HCEC 1CT (cell line): ENCODE data around the gene PIP4K2A.
"Not testable (repeated sequence)": the region's sequence is repeated elsewhere in the genome, so short reads cannot be mapped to it uniquely, and the experiment has no call there.

Experiments
- DNase-seq: peaks from one replicate; pipeline ENCODE4 v3.0.0-alpha.2; 2017

Gene PIP4K2A

DNA sequence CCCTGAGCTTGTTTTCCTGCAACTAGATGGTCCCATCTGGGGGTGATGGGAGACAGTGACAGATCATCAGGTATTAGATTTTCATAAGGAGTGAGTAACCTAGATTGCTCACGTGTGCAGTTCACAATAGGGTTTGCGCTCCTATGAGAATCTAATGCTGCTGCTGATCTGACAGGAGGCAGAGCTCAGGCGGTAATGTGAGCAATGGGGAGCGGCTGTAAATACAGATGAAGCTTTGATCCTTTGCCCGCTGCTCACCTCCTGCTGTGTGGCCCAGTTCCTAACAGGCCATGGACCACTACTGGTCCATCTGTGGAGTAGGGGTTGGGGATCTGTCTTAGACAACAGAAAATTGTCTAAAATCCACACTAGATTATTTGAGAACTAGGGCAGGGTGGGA lies 22.3 kb downstream of the PIP4K2A start:
- DNase-seq = not testable (repeated sequence)

DNA sequence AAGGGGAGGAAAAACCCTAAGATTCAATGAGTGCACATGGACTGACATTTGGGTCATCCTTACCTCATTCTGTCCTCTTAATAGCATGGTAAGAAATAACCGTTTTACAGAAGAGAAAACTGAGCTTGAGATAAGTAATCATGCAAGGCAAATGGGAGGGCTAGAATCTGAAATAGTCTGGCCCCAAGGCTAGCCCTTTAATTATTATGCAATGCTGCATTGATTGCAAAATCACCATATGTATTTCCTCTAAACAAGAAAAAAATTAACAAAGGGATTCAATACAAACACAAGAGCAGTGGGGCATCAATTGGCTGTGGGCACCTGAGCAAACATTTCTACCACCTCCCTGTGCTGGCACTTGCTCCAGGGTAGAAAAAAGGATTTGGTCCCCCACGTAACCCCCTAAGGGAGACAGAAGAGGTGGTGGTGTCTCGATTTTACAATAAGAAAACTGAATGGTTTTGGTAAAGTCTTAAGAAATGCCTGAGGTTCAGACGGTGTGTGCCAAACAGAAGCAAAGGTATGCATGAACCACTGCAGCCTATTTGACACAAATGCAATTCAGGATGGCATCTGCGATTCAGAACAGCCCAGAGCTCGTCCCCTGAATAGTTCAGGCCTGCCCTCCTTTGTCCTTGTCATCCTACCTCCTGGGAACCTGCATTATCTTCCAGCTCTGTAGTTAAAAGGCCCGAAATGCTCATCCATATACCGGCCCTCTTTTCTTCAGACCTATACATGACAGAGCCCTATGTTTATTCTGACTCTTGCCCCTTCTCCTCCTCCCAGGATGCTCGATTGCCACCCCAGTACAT lies 23.6 kb downstream of the PIP4K2A start:
- peak; percentile 48 for DNase-seq

DNA sequence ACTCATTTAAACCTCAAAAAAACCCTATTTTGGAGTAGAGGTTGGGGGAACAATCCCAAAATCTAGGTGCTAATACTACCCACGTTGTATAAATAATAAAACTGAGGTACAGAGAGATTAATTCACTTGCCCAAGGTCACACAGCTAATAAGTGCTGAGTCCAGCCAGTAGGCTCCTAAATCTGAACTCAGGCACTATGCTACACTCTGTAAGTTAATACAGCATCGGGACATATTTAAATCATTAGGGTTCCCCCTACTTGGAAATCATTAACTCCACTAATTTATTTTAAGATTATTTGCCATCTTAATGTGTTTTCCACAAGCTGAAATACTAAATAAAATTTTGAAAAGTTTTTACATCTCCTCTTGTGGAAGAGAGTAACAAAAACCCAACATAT lies 24.2 kb downstream of the PIP4K2A start:
- no peak for DNase-seq

DNA sequence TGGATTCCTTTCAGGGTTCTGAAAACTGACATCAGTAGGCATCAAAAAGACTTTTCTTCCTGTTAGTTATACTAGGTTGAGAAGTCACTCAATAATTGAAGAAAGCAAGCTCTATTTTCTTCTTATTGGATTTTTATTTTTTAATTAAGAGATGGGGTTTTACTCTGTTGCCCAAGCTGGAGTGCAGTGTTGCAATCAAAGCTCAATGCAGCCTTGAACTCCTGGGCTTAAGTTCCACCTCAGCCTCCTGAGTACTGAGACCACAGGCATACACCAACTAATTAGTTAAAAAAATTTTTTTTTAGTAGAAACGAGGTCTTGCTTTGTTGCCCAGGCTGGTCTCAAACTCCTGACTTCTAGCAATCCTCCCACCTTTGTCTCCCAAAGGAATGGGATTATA lies 28.0 kb downstream of the PIP4K2A start:
- no peak for DNase-seq

DNA sequence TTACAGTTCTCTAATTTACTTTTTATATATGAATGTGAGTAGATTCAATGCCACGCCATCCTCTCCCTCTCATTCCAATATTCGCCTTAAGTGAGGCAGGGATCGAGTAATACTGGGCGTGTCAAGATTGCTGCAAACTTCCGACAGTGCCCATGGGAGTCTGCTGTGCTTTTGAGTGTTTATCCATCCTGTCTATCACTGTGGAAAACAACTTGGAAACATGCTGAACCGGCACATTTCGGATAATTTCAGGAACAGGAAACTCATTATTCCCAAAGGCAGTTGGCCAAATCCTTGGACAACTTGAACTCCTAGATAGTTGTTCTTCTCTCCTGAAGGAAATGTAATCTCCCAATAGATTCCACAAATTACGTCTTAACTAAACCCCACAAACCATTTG lies 28.5 kb downstream of the PIP4K2A start:
- DNase-seq = no peak

DNA sequence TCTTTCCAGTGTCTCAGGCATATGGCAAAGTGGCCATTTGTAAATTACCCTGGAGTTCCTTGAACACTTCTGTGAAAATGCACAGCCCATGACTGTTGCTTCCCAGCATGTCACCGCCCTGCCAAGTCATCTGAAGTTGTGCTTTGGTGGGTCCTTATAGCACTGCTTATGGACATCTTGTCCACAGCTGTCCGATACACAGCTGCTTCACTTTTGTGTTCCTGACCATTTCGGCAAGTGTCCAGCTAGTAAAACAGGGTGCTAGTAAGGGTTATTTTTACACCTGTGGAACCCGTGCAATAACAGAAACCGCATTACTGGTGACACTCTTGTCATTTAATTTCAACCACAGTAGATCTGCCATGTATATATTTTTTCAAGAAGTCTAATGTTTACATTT lies 29.7 kb downstream of the PIP4K2A start:
- DNase-seq = no peak

DNA sequence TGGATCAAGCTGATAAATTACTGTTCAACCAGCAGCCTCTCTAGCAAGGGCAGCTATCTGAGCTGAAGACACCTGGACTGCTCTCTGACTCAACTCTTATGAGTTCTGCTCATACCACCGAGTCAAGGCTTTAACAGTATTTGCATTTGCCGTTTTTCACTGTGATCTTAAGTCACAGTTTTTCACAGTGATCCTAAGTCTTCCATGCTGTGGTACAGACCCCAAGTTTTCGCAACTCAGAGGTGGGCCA lies 31.3 kb downstream of the PIP4K2A start:
- no peak for DNase-seq

DNA sequence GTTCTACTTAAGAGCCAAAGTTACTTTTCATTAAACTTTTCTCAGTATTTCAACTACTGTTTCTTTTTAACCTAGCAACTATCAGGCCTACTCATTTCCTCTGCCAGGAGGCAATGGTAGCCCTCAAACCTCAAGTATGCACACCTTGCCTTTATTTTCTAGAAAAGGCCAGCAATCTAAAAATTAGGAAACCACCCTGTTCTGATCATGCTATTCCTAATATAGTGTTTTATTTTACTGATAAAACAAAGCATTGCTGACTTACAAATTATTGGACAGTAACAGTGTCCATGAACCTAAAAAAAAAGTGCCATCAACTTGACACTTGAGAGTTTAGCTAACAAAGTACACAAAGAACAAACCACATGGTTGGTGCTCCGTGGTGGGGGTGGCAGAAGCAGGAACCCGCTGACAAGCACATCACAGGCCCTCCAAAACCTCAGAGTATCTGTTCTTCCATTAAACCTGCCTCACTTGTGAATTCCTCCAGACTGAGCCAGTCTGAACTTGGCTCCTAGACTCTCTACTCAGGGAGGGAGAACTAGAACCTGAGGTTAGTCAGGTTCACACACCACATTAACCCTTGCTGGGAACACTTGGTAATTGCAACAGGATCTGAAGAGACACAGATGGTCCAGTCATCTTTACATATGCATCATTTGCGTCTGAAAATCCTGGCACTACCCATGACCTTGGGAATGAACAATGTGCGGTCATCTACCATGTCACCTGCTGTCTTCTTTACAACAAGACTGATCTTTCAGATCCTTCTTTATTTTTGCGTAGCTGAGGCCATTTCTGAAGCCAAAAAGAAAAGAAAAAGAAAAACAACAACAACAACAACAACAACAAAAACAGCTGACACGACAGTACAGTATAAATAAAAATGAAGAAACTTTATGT lies 31.9 kb downstream of the PIP4K2A start:
- peak; percentile 41 for DNase-seq

DNA sequence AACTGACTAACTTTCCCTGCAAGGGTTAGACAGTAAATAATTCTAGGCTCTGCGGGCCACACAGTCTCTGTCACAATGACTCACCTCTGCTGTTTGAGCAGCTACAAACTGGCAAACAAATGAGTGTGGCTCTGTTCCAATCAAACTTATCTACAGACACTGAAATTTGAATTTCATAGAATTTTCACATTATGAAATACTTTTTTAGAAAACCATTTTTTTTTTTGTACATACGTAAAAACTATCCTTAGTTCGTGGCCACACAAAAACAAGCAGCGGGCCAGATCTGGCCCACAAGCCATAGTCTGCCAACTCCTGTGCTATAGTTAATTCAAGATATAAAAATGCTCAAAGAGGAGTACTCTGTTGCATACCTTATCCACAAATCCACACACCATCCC lies 32.6 kb downstream of the PIP4K2A start:
- DNase-seq = peak; percentile 84

DNA sequence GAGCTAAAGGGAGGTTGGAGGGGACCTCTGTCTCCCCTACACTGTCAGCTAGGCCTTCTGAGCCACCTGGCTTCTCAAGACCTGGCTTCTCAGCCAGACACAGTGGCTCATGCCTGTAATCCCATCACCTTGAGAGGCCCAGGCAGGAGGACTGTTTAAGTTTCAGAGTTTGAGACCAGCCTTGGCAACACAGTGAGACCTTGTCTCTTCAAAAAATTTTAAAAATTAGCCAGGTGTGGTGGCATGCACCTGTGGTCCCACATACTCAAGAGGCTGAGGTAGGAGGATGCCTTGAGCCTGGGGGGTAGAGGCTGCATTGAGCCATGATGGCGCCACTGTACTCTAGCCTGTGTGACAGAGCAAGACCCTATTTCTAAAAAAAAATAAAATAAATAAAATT lies 33.1 kb downstream of the PIP4K2A start:
- no peak for DNase-seq

DNA sequence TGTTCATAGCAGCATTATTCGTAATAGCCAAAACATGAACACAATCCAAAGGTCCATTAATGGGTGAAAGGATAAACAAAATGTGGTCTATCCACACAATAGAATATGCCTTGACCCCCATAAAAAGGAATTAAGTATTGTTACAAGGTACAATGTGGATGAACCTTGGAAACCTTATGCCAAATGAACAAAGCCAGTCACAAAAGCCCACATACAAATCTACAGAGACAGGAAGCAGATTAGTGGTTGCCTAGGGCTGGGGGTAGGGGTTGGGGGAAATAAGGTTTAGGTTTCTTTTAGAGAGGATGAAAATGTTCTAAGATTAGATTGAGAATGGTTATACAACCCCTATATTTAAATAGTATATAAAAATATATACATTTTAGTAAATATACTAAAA lies 34.8 kb downstream of the PIP4K2A start:
- DNase-seq = no peak

DNA sequence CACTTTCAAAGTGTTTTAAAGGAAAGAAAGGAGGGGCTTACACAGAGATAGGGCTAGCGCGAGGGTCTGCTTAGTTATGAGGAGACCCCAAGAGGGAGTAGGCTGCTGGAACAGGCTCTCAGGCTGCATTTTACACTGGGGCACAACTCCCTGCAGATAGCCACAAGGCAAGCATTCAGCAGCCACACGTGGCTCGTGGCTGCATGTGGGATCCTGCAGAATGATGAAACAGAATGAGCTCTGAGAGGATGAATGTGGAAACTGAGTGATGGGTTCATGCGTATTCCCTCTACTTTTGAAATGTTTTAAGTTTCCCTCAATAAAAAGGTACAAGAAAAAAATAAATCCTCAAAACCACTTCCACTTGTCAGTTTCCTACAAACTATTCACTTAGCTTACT lies 37.0 kb downstream of the PIP4K2A start:
- DNase-seq = no peak

DNA sequence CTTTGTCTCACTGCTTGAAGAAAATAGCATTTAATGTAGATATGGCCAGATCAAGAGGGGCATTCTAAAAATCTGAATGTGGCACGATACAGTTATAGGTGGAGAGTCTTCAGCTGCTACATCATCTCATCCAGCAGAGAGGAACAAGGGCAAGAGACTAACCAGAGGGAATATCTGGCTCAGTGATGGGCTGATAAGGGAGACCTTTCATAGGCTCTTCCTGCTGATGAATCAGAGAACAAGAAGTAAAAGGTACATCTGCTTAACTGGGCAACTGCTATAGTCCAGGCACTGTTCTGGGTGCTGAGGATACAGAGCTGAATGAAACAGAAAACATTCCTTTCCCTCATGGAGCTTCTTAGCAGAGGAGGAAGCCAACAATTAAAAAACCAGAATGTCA lies 37.9 kb downstream of the PIP4K2A start:
- no peak for DNase-seq

DNA sequence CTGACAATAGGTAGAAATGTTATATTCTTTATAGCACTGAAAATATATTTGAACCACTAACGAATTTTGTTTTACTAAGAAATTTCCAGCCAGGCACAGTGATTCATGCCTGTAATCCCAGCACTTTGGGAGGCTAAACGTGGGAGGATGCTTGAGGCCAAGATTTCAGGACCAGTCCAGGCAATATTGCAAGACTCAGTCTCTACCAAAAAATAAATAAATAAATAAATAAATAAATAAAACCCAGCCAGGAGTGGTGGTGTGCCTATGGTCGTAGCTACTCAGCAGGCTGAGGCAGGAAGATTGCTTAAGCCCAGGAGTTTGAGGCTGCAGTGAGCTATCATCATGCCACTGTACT lies 39.8 kb downstream of the PIP4K2A start:
- DNase-seq = peak; percentile 40

DNA sequence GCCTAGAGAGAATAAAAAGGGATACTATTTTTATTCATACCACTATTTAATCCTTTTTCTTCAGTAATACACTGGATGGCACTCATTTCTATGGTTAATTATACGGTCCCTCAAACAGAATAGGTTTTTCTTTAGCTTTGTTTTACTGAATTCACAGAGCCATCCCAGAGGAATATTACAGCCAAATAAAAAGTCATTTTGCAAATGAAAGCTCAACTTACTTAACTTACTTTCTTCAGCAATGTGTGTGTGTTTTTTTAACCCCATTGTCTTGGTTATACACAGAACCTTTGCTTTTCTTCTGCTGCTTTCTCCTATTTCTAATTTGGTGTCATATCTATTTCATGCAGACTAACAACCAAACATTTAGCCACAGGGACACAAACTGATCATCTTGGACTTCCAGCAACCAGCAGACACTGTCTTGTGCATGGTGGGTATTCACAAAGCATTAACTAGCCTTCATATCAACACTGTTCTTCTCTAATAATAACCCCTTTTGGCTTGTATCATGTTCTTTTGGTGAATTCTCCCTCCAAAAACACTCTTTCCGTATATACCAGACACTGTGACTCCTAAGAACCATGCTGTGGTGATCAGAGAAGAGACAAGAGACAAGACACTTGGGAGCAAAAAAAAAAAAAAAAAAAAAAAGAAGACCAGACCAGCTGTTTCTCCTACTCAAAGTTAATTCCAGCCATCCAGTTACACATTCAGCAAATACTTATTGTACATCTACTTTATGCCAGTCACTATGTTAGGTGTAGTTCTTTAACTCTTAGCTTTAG lies 40.4 kb downstream of the PIP4K2A start:
- DNase-seq = no peak

DNA sequence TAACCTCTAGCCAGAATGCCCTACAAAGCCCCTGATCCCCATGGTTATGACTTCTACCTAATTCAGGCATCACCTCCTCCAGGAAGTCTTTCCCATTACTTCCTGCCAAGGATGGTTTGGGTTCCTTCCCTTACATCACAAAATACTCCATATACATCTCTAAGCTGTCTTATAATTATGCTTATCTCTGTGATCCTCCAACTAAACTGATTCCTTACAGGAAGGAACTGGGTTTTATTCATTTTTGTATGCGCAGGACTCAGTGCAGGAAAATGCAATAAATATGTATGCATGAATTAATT lies 41.3 kb downstream of the PIP4K2A start:
- DNase-seq = no peak

DNA sequence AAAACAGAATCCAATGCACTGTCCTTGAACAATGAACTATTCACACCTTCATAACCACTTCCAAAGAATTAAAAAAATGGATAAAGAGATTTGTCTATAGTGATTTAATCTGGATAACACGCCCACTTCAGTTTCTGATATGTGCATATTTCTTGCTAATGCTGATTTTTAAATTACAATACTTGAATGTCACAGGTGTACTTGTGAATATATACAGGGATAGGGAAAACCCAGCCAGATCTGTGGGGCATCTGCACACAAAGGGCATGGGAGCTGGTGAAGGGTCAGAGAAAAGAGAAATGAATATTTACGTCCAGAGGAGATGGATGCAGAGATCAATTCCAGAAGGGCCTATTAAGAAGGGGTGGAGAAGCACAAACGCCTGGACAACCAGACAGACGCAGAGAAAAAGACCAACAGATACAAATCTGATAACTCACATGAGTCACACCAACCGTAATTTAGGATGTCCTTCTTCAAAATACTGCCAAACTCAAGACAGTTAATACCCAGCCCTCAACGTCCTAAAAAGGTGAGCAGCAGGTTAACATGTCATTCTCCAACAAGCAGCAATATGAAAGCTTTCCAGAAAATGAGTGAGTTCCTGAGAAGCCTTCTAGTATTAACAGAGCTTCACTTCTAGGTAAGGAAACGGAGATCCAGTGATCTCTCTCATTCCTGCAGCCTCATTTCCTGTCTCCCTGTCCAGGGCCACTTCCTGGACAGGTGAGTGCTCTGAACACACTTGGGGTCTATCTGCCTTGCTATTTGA lies 41.9 kb downstream of the PIP4K2A start:
- DNase-seq = no peak

DNA sequence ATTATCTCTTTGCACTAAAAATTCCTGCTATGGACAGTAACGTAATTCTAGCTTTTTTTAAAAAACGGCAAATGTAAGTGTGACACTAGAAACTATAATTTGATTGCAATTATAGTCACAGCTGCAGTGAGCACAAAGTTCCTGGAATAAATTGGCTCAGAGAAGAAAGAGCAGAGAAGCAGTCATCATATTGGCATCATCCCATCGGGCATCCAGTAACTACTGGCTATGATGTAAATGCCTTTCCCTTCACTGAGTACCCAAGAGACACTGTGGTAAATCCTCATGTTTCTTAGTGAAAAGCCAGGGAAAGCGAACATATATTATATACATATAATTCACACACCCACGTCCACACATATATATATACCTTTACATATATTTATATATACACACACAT lies 43.6 kb downstream of the PIP4K2A start:
- DNase-seq = no peak

DNA sequence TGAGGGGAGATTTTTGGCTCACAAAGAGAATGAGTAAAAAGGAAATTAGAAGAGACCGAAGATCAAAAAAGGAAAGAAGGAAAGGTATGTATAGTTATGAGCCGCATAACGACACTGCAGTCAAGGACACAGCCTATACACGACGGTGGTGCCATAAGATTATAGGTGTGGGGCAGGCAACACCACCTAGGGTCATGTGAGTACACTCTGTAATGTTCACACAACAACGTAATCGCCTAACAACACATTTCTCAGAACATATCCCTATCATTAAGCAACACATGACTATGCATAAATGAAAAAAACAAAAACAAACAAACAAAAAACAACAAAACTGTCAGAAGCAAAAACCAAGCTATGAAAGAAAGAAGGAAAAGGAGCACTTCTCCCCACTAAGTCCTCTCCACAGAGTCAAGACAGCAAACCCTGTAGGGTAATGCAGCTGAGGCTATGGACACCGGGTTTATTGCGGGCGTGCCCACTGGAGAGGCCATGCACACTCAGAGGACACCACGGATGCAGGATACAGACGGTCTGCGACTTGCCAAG lies 45.1 kb downstream of the PIP4K2A start:
- DNase-seq = no peak

DNA sequence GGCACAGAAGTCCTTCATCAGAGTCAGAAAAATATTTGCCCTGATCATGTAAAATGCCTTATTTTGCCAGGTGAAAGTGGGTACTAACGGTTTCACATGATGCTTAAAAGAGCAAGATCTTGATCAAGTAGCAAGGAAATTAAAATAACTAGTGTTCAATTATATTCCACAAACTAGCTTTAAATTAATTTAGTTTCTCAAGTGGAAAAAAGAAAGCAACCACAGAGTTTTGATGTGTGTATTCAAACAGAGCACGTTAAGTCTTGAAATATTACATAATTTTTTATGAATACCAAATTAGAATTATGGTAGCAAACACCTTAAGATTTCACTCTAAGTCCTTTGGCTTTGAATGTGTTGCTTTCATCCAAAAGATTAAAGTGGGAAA lies 47.3 kb downstream of the PIP4K2A start:
- DNase-seq = no peak

DNA sequence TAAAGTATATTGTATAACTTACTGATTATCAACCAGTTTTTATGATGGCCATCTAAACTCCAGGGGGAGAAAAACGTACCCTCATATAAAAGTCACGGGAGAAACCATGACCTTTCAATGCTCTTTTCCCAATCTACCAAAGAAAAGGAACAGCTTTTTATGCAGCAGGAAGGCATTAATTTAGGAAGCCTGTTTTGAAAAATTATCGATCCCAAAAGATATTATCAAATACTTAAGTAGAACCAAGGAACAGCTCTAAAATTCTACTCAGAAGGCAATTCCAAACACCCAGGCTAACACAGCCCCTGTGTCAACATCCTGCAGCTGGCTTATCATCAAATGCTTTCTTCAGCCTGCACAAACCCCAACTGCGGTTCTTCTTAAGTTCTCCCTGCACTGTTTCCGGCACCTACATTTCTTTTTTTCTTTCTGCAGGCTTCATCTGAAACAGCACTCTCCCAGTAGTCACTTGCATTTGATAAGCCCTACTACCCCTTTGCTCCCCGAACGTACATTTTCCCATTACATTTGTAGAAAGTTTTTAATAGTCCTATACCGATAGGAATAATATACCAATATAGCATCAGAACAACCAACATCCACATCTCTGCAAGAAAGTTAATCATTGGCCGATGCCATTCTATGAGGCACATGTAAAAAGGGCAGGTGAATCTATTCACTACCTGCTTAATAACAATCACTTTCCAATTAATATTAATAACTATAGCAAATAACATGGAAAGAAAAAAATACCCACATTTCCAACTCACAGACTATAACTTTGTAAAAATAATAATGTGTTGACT lies 47.9 kb downstream of the PIP4K2A start:
- no peak for DNase-seq

DNA sequence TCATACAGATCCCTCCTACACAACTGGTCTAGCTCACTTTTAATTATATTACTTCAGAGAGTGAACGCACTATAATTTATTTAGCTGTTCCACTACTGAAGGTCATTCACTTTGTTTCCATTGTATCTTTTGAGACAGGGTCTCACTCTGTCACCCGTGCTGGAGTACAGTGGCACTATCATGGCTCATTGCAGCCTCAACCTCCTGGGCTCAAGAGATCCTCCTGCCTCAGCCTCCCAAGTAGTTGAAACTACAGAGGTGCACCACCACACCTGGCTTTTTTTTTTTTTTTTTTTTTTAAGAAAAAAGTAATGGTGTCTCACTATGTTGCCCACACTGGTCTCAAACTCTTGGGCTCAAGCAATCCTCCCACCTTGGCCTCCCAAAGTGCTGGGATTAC lies 49.0 kb downstream of the PIP4K2A start:
- no peak for DNase-seq
